Measurements from ENCODE around the gene MAPRE3. TPM values are rescaled to one million over a fixed set of nuclear protein-coding genes. Genes with fewer than 3 reads are reported as not detected.
"Not testable (repeated sequence)": the region's sequence is repeated elsewhere in the genome, so short reads cannot be mapped to it uniquely, and the experiment has no call there.

Gene MAPRE3
- total RNA-seq, 1 donor, result 3.0 TPM

- DNase-seq (ENCODE audit: low read depth in 2 of 3, low spot score in 2 of 3), result no peak
Measured at GRCh38 chr2:27060323-27060722, 89.9 kb downstream of the MAPRE3 start.

- DNase-seq (ENCODE audit: low read depth in 2 of 3, low spot score in 2 of 3), result no peak
Measured at GRCh38 chr2:27065128-27065527, 94.7 kb downstream of the MAPRE3 start.

- no peak for DNase-seq (ENCODE audit: low read depth in 2 of 3, low spot score in 2 of 3)
Measured at GRCh38 chr2:27067385-27067784, 96.9 kb downstream of the MAPRE3 start.

- DNase-seq (ENCODE audit: low read depth in 2 of 3, low spot score in 2 of 3), result no peak
Measured at GRCh38 chr2:27069436-27069835, 99.0 kb downstream of the MAPRE3 start.

GRCh38 chr2:27069961-27070618 lies 99.7 kb downstream of the MAPRE3 start:
- DNase-seq (ENCODE audit: low read depth in 2 of 3, low spot score in 2 of 3), result no peak

GRCh38 chr2:27070653-27071276 lies 100.3 kb downstream of the MAPRE3 start:
- DNase-seq (ENCODE audit: low read depth in 2 of 3, low spot score in 2 of 3), result no peak

- peak; percentile 74 to 93 (median 90) for DNase-seq (ENCODE audit: low read depth in 2 of 3, low spot score in 2 of 3)
Measured at GRCh38 chr2:27071277-27071989, 101.0 kb downstream of the MAPRE3 start, which contains the start of gene OST4. Gene OST4, minus strand, starts transcription at chr2:27071654.

- peak in 2 of 3 donors; percentile 41 to 68 for DNase-seq (ENCODE audit: low read depth in 2 of 3, low spot score in 2 of 3)
Measured at GRCh38 chr2:27071990-27072830, 101.8 kb downstream of the MAPRE3 start.

GRCh38 chr2:27072920-27073319 lies 102.5 kb downstream of the MAPRE3 start:
- DNase-seq (ENCODE audit: low read depth in 2 of 3, low spot score in 2 of 3), result no peak

- no peak for DNase-seq (ENCODE audit: low read depth in 2 of 3, low spot score in 2 of 3)
Measured at GRCh38 chr2:27073782-27074181, 103.3 kb downstream of the MAPRE3 start.

- peak in 2 of 3 donors; percentile 76 to 88 for DNase-seq (ENCODE audit: low read depth in 2 of 3, low spot score in 2 of 3)
Measured at GRCh38 chr2:27074738-27075565, 104.5 kb downstream of the MAPRE3 start.

GRCh38 chr2:27075566-27075871 lies 105.1 kb downstream of the MAPRE3 start:
- DNase-seq (ENCODE audit: low read depth in 2 of 3, low spot score in 2 of 3), result not testable (repeated sequence)

GRCh38 chr2:27076323-27076722 lies 105.9 kb downstream of the MAPRE3 start:
- DNase-seq (ENCODE audit: low read depth in 2 of 3, low spot score in 2 of 3), result no peak

Other genes starting within 250 kb of the MAPRE3 start
- gene SLC35F6, start 206.4 kb upstream of the MAPRE3 start, total RNA-seq, result 14.3 TPM
- gene CENPA, start 184.6 kb upstream of the MAPRE3 start, total RNA-seq, result 0.81 TPM
- gene DPYSL5, start 122.5 kb upstream of the MAPRE3 start, total RNA-seq, result not detected
- 44.4 TPM for gene TMEM214, start 62.3 kb downstream of the MAPRE3 start, total RNA-seq
- 38.0 TPM for gene AGBL5, start 81.0 kb downstream of the MAPRE3 start, total RNA-seq
- gene OST4, start 101.0 kb downstream of the MAPRE3 start, total RNA-seq, result 397 TPM
- 31.2 TPM for gene EMILIN1, start 108.0 kb downstream of the MAPRE3 start, total RNA-seq
- gene KHK, start 116.1 kb downstream of the MAPRE3 start, total RNA-seq, result 4.0 TPM
- 9.2 TPM for gene CGREF1, start 148.5 kb downstream of the MAPRE3 start, total RNA-seq
- 1.9 TPM for gene ABHD1, start 153.2 kb downstream of the MAPRE3 start, total RNA-seq
- gene PREB, start 164.0 kb downstream of the MAPRE3 start, total RNA-seq, result 55.2 TPM
- under 0.01 TPM for gene PRR30, start 168.8 kb downstream of the MAPRE3 start, total RNA-seq
- gene TCF23, start 178.4 kb downstream of the MAPRE3 start, total RNA-seq, result not detected
- 131 TPM for gene ATRAID, start 241.4 kb downstream of the MAPRE3 start, total RNA-seq
- gene SLC5A6, start 241.6 kb downstream of the MAPRE3 start, total RNA-seq, result 60.1 TPM
- 63.0 TPM for gene CAD, start 246.7 kb downstream of the MAPRE3 start, total RNA-seq

Measured in hematopoietic multipotent progenitor cell (in vitro differentiated cells).